Measurements from ENCODE around the gene ASPHD2.

Gene ASPHD2

DNA sequence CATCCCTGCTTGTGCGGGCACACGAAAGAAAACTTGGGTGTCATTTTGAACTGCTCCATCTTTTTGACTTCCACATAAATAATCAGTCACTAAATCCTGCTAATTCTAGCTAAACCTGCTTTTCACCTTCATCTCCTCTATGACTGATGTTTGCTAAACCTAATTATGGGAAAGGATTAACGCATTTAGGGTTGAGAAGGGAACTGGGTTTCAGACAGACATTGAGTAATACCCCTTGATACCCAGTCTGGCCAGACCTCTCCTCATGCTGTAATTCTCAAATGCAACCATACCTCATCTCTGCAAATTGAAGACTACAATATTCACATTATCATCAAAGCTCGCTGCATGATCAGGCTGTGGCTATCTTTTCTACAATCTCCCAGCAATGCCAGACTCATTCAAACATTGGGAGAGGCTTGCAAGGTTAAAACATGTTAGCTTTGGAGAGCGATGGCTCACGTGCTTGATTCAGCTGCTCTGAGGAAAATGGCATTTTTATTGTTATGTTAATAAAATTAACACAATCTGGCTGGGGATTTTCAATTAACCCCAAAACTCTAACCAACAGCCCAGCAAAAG is 52.1 kb downstream of the ASPHD2 start:
- Histone ChIP-seq H3K4me3 (ENCODE audit: low read depth, low read length, poor library complexity, severe bottlenecking) (peak overlapping the region; percentile 88), H3K27ac (ENCODE audit: low read depth, low read length, poor library complexity, severe bottlenecking) (peak overlapping the region; percentile 94)

DNA sequence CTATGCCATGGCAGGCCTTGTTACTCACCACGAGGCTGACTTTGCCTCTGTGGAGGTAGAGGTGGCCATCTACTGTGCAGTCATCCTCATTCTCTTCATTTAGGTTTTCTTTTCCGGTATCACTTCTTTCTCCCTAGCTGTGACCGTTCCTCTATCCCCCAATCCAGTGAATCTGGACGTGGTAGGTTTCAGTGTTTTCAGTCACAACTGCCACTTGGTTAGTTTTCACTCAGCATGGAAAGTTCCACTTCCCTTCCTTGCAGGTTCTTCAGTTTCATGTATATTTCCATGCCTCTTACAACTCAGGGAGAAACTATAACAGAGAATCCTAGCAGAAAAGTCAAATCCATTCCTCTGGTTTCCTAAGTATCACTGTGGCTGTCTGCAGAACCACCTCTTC is 52.6 kb downstream of the ASPHD2 start:
- Histone ChIP-seq H3K9me3 (ENCODE audit: low read length) (no peaks in the 10 kb centered on the region), H3K27me3 (ENCODE audit: insufficient read depth, low read length) (no peaks in the 10 kb centered on the region), H3K27ac (ENCODE audit: low read depth, low read length, poor library complexity, severe bottlenecking) (peak overlapping the region; percentile 94), H4K20me1 (ENCODE audit: insufficient read depth, low read length) (no peaks in the 10 kb centered on the region), H2AFZ (ENCODE audit: low read length) (no peak overlapping the region), H3F3A (ENCODE audit: insufficient read depth, low read length) (peaks cover 8% of the 10 kb centered on the region; the same call in 1 of the 2 replicates), H3K9me2 (ENCODE audit: low read depth, low read length) (no peaks in the 10 kb centered on the region), H3K36me3 (ENCODE audit: insufficient read depth, low read length) (peaks cover 34% of the 10 kb centered on the region; the same call in 1 of the 2 replicates), H3K79me2 (ENCODE audit: insufficient read depth, low read length) (peaks cover 59% of the 10 kb centered on the region), H3K4me1 (ENCODE audit: insufficient read depth, low read length, severe bottlenecking) (peaks cover 82% of the 10 kb centered on the region), H3K4me3 (ENCODE audit: low read depth, low read length, poor library complexity, severe bottlenecking) (peak overlapping the region; percentile 88), H3K4me2 (ENCODE audit: low read length) (peak overlapping the region; percentile 86), H3K9ac (ENCODE audit: low read length) (peak overlapping the region; percentile 90)
- TF ChIP-seq, protein P1, sequence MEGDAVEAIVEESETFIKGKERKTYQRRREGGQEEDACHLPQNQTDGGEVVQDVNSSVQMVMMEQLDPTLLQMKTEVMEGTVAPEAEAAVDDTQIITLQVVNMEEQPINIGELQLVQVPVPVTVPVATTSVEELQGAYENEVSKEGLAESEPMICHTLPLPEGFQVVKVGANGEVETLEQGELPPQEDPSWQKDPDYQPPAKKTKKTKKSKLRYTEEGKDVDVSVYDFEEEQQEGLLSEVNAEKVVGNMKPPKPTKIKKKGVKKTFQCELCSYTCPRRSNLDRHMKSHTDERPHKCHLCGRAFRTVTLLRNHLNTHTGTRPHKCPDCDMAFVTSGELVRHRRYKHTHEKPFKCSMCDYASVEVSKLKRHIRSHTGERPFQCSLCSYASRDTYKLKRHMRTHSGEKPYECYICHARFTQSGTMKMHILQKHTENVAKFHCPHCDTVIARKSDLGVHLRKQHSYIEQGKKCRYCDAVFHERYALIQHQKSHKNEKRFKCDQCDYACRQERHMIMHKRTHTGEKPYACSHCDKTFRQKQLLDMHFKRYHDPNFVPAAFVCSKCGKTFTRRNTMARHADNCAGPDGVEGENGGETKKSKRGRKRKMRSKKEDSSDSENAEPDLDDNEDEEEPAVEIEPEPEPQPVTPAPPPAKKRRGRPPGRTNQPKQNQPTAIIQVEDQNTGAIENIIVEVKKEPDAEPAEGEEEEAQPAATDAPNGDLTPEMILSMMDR (IDR thresholded peaks at IDR 0.05; ENCODE audit: low read length) = no peak
- no peak for TF ChIP-seq EZH2 (IDR thresholded peaks at IDR 0.05; ENCODE audit: borderline replicate concordance, low read length)

More for the DNA sequence above, 52.1 kb downstream of the ASPHD2 start:
- no peaks in the 10 kb centered on the region for H3K9me2 ChIP-seq (ENCODE audit: low read depth, low read length)
- peaks cover 77% of the 10 kb centered on the region for H3K4me1 ChIP-seq (ENCODE audit: insufficient read depth, low read length, severe bottlenecking)
- H3K36me3 ChIP-seq (ENCODE audit: insufficient read depth, low read length) = peaks cover 35% of the 10 kb centered on the region; the same call in 1 of the 2 replicates
- peaks cover 54% of the 10 kb centered on the region for H3K79me2 ChIP-seq (ENCODE audit: insufficient read depth, low read length)
- no peak for TF ChIP-seq EZH2 (IDR thresholded peaks at IDR 0.05; ENCODE audit: borderline replicate concordance, low read length)
- TF ChIP-seq, protein P1 (IDR thresholded peaks at IDR 0.05; ENCODE audit: low read length) = no peak
- peak overlapping the region; percentile 90 for H3K9ac ChIP-seq (ENCODE audit: low read length)
- H3K9me3 ChIP-seq (ENCODE audit: low read length) = no peaks in the 10 kb centered on the region
- no peaks in the 10 kb centered on the region for H3K27me3 ChIP-seq (ENCODE audit: insufficient read depth, low read length)
- no peak overlapping the region for H2AFZ ChIP-seq (ENCODE audit: low read length)
- no peaks in the 10 kb centered on the region for H4K20me1 ChIP-seq (ENCODE audit: insufficient read depth, low read length)
- H3K4me2 ChIP-seq (ENCODE audit: low read length) = peak overlapping the region; percentile 86
- H3F3A ChIP-seq (ENCODE audit: insufficient read depth, low read length) = peaks cover 8% of the 10 kb centered on the region; the same call in 1 of the 2 replicates

DNA sequence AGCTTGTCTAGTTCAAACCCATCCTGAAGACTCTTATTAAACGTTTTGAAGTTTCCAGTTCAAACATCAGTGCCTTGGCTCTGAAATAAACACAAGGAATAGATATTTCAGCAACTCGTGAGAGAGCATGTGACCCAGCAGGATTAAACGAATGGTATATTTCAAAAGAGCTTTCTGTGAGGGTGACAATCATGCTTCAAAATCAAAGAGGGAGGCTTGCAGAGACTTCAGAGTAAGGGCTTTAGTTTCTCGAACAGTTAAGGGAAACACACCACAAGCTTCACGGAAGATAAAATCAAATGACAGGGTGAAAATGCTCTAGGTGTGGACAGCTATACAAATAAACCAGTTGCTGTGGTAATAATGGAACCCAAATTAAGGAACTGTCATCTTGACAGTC is 53.1 kb downstream of the ASPHD2 start:
- H3K9me2 ChIP-seq (ENCODE audit: low read depth, low read length) = no peaks in the 10 kb centered on the region
- H3F3A ChIP-seq (ENCODE audit: insufficient read depth, low read length) = peaks cover 8% of the 10 kb centered on the region; the same call in 1 of the 2 replicates
- peak overlapping the region; percentile 94 for H3K27ac ChIP-seq (ENCODE audit: low read depth, low read length, poor library complexity, severe bottlenecking)
- H3K27me3 ChIP-seq (ENCODE audit: insufficient read depth, low read length) = no peaks in the 10 kb centered on the region
- peaks cover 30% of the 10 kb centered on the region; the same call in 1 of the 2 replicates for H3K36me3 ChIP-seq (ENCODE audit: insufficient read depth, low read length)
- H3K4me1 ChIP-seq (ENCODE audit: insufficient read depth, low read length, severe bottlenecking) = peaks cover 86% of the 10 kb centered on the region
- peak overlapping the region; percentile 86 for H3K4me2 ChIP-seq (ENCODE audit: low read length)
- no peak overlapping the region for H2AFZ ChIP-seq (ENCODE audit: low read length)
- no peaks in the 10 kb centered on the region for H3K9me3 ChIP-seq (ENCODE audit: low read length)
- H3K4me3 ChIP-seq (ENCODE audit: low read depth, low read length, poor library complexity, severe bottlenecking) = peak overlapping the region; percentile 88
- peak overlapping the region; percentile 90 for H3K9ac ChIP-seq (ENCODE audit: low read length)
- H3K79me2 ChIP-seq (ENCODE audit: insufficient read depth, low read length) = peaks cover 60% of the 10 kb centered on the region
- no peaks in the 10 kb centered on the region for H4K20me1 ChIP-seq (ENCODE audit: insufficient read depth, low read length)
- TF ChIP-seq, protein P1 (IDR thresholded peaks at IDR 0.05; ENCODE audit: low read length) = no peak
- TF ChIP-seq EZH2 (IDR thresholded peaks at IDR 0.05; ENCODE audit: borderline replicate concordance, low read length) = no peak

Data from OCI-LY1 (cell line).